Activated T-cell treated with anti-CD3 and anti-CD28 coated beads, Interleukin-2, amount 50 U/mL, for 72 hours (primary cell): ENCODE data around the gene CCDC148. TPM values are rescaled to one million over a fixed set of nuclear protein-coding genes. Genes with fewer than 3 reads are reported as not detected.

ENCODE experiments used
- ATAC-seq, 2 donors: fragments of 150-1000 bp; cut with Tn5 transposase; replicated peaks in 1 of 2; 2 replicates each; pipeline ENCODE4 v1.10.0; 2021; ENCODE audit warnings: moderate library complexity in 2 of 2, mild to moderate bottlenecking in 1 of 2
- DNase-seq, 2 donors: peaks; one replicate each; pipeline ENCODE4 v3.0.0; 2021 to 2022; ENCODE audit warnings: mixed read lengths in 1 of 2
- H3K27ac Mint-ChIP-seq: one replicate; pipeline ENCODE4 v1.8.0; 2022; ENCODE audit warnings: mild to moderate bottlenecking, moderate library complexity, mixed read lengths
- H3K27me3 Mint-ChIP-seq: one replicate; pipeline ENCODE4 v1.8.0; 2022; ENCODE audit warnings: low read depth, mixed read lengths
- H3K36me3 Mint-ChIP-seq, 2 donors: one replicate each; pipeline ENCODE4 v1.8.0; 2022; ENCODE audit warnings: mixed read lengths in 2 of 2, mild to moderate bottlenecking in 1 of 2; ENCODE audit not compliant: insufficient read depth in 2 of 2
- H3K4me1 Mint-ChIP-seq: one replicate; pipeline ENCODE4 v1.8.0; 2022; ENCODE audit warnings: low read depth, mixed read lengths
- H3K4me3 Mint-ChIP-seq, 2 donors: one replicate each; pipeline ENCODE4 v1.8.0; 2022; ENCODE audit warnings: mild to moderate bottlenecking in 2 of 2, mixed read lengths in 2 of 2, moderate library complexity in 2 of 2
- H3K9me3 Mint-ChIP-seq, 2 donors: one replicate each; pipeline ENCODE4 v1.8.0; 2022; ENCODE audit warnings: mixed read lengths in 2 of 2
- total RNA-seq, 2 donors: library from RNA; stranded (reverse); gene quantifications; one replicate each; pipeline ENCODE4 v1.2.3, GENCODE V29; 2022

Gene CCDC148
- under 1 TPM in 1 of 2 donors, not detected in 1; 0.14 TPM for total RNA-seq

DNA sequence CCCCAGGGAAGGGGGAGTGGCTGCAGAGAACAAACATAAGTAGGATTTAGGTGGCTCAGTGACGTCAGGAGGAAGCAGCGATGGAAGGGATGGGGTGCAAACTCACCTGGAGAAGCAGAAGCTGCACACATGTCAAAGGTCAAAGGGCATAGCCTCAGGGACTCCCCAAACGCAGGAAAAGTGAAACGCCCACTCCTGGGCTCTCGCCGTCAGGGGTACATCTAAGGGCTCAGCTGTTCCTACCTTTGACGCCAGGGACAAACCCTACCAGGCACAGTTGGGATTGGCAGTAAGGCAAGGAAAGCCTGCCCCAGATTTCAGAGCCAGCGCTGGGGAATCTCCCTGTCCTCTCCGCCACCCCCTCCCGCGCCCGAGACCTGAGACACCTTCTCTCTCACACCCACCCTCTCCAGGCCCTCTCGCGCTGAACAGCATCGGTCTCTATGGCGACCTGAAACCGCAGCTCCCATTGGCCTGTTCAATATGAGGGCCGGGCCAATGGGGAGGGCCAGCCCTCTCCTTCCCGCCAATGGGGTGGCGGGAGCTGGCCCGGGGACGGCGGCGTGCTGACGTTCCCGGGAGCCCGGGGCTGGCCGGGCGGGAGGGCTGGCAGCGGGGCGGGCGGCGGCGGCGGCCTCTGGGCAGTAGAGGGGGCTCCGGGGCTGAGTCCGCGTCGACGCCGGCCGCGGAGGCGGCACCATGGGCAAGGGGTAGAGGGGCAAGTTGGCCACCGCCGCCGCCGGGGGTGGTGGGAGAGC lies at the start of gene CCDC148, which contains the start of gene PKP4:
Gene CCDC148, minus strand, starts transcription at position 445 of the 758 bp plus-strand sequence. Its CDS starts 314 bp downstream, at position 131.
Gene PKP4, plus strand, starts transcription at position 644 of the 758 bp plus-strand sequence. CDS start 76,233 bp downstream, outside the sequence.
- peaks cover 31% of the 10 kb centered on the region for H3K4me1 Mint-ChIP-seq
- ATAC-seq (peak; percentile 94), DNase-seq (peak; percentile 91 to 92)
- peaks cover 2 to 4% of the 10 kb centered on the region in 2 donors for H3K36me3 Mint-ChIP-seq
- peak within 1 kb of the TSS; percentile 86 for H3K27ac Mint-ChIP-seq
- no peaks in the 10 kb centered on the region for H3K9me3 Mint-ChIP-seq
- H3K4me3 Mint-ChIP-seq: peak within 1 kb of the TSS; percentile 92
- H3K27me3 Mint-ChIP-seq: peaks cover 15% of the 10 kb centered on the region

DNA sequence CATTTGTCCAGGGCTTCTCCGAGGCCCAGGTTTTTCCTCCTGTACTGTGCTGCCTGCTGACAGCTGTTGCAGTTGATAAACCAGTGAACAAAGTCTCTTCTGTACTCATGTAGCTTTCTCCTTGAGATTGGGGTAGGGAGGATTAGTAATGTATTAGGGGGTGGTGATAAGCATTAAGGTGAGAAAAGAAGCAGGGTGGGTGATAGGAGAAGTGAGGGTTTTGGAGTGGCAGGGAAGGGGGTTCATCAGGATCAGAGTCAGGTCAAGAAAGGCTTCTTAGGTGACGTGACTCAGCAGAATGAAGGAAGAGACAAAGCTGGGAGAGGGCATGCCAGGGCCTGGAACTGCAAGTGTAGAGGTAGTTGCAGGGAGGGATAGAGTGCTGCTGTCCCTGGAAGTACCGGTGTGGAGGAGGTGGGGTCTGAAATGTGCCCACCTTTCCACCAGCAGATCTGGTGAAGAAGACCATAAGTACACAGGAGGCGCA lies 48.9 kb upstream of the CCDC148 start:
- no peak overlapping the region for H3K27ac Mint-ChIP-seq
- no peak overlapping the region for H3K4me3 Mint-ChIP-seq
- DNase-seq (no peak), ATAC-seq (no peak)
- no peaks in the 10 kb centered on the region for H3K27me3 Mint-ChIP-seq
- H3K4me1 Mint-ChIP-seq: peaks cover 40% of the 10 kb centered on the region
- peaks cover 0 to 2% of the 10 kb centered on the region in 2 donors for H3K36me3 Mint-ChIP-seq
- H3K9me3 Mint-ChIP-seq: no peaks in the 10 kb centered on the region

DNA sequence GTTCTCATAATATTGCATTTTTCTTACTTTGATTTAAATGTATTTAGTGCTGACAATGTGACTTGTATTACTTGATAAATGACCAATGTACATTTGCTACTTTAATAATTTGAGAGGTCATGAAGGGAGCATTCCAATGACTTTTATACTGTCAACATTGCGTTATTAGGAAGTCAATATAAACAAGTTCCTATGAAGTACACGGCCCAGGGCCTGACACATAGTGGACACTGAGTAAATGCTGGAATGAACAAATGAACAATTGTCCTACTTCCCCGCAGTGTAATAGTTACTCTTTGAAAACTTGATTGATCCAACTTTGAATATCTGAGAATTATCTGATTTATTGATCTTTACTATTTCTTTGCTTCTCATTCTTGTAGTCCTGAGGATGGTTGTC lies 47.5 kb upstream of the CCDC148 start:
- Mint-ChIP-seq H3K4me1 (peaks cover 33% of the 10 kb centered on the region), H3K9me3 (no peaks in the 10 kb centered on the region), H3K4me3 (no peak overlapping the region), H3K27me3 (no peaks in the 10 kb centered on the region), H3K36me3 (peaks cover 0 to 2% of the 10 kb centered on the region in 2 donors), H3K27ac (no peak overlapping the region)
- DNase-seq (no peak), ATAC-seq (no peak)

DNA sequence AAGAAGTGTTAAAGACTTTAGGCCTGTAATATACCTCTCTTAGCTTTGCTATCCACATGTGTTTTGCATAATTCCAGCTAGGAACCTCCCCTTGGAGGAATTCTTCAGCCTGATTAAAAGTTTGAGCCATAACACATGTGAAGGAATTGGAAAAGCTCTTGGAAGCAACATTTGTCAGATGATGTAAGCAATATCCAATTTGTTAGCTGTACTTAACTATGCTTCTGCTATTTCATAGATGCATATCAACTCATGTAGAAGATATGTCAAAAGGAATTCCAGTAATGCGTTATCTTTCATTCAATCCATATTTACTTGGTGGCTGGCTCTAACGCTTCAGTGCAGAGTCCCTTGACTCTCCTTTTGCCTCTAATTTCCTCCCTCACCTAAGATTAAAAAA lies 46.4 kb upstream of the CCDC148 start:
- H3K9me3 Mint-ChIP-seq: no peaks in the 10 kb centered on the region

DNA sequence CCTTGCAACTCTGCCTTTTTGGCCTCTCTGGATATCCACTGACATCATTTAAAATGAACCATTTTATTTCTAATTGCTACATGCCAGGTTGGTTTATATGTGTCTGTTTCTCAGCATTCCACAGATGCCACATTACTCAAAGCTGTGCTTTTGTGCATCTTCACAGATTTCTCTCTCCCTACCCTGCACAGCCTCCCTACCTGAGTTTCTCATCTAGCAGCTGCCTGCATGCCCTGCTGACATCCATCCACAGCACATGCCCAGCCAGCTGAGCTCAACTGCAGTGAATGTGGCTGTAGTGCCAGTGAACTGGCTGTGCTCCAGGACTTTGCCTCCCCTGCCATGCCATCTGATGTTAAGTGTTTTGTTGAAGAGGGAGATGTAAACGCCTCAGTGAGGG lies 44.7 kb upstream of the CCDC148 start:
- H3K36me3 Mint-ChIP-seq: no peaks in the 10 kb centered on the region
- H3K27me3 Mint-ChIP-seq: no peaks in the 10 kb centered on the region

More for the DNA sequence above, 46.4 kb upstream of the CCDC148 start:
- H3K36me3 Mint-ChIP-seq: no peaks in the 10 kb centered on the region
- no peaks in the 10 kb centered on the region for H3K27me3 Mint-ChIP-seq
- H3K4me1 Mint-ChIP-seq: peaks cover 35% of the 10 kb centered on the region
- H3K27ac Mint-ChIP-seq: no peak overlapping the region
- no peak for ATAC-seq
- no peak overlapping the region for H3K4me3 Mint-ChIP-seq
- DNase-seq: no peak

DNA sequence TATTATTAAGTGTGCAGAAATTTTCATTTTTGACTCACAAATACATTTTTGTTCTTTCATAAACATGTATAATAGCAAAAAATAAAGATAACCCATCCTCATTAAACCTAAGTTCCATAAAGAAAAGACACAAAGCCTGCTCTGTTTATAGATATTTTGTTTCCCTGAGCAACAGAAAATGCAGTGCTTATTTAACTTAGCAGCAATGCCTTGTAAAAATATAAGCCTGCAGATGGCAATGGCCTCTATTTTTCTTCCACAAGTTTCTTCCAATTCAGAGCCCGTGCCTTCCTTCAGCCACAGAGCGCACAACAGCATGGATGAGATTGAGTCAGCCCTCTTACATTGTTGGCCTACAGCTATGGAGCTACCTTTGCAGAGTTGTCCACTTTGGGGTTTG lies 43.8 kb upstream of the CCDC148 start:
- ATAC-seq (no peak), DNase-seq (no peak)
- Mint-ChIP-seq H3K4me3 (no peak overlapping the region), H3K27ac (no peak overlapping the region), H3K27me3 (no peaks in the 10 kb centered on the region), H3K36me3 (no peaks in the 10 kb centered on the region), H3K9me3 (no peaks in the 10 kb centered on the region), H3K4me1 (peaks cover 29% of the 10 kb centered on the region)

More for the DNA sequence above, 44.7 kb upstream of the CCDC148 start:
- Mint-ChIP-seq H3K4me1 (peaks cover 34% of the 10 kb centered on the region), H3K27ac (no peak overlapping the region), H3K9me3 (no peaks in the 10 kb centered on the region), H3K4me3 (no peak overlapping the region)
- DNase-seq: no peak
- no peak for ATAC-seq

DNA sequence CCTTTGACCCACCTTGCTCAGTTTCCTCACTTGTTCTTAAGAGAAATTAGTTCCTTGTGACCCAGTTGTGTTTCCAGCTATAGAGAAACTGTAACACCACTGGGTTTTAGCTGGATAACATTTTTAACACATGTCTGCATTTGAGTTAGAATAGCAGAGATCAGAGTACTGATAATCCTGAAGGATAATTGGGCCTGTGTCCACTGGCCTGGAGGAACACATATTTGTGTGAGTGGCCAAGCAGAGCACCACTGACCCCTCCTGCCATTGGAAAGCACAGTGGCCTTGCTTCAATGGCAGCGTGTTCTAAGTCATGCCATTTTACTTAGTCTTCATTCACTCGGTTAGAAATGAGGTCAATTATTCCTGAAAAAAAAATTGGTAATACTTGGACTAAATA lies 42.8 kb upstream of the CCDC148 start:
- H3K4me3 Mint-ChIP-seq: no peak overlapping the region
- H3K9me3 Mint-ChIP-seq: no peaks in the 10 kb centered on the region
- no peaks in the 10 kb centered on the region for H3K36me3 Mint-ChIP-seq
- H3K27ac Mint-ChIP-seq: no peak overlapping the region
- DNase-seq (no peak), ATAC-seq (no peak)
- H3K4me1 Mint-ChIP-seq: peaks cover 25% of the 10 kb centered on the region
- H3K27me3 Mint-ChIP-seq: no peaks in the 10 kb centered on the region

DNA sequence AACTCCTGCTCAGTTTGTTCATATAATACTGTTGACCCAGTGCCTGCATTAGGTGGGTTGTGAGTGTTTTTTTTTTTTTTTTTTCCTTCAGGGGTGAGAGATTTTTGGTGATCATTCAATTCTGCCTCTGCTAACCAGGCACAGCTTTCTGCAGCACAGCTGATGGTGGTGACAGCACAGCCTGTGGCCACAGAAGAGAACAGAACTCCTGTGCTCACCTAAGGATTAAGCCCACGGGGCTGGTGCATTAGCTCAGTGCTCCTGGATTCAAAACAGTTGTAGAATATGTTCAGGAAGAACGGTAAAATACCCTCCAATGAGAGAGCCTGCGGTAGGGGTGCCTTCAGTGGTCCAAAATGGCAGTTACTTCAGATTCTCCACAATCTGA lies 42.2 kb upstream of the CCDC148 start:
- DNase-seq (no peak), ATAC-seq (no peak)
- H3K4me3 Mint-ChIP-seq: no peak overlapping the region
- H3K4me1 Mint-ChIP-seq: peaks cover 25% of the 10 kb centered on the region
- no peak overlapping the region for H3K27ac Mint-ChIP-seq
- H3K9me3 Mint-ChIP-seq: no peaks in the 10 kb centered on the region
- no peaks in the 10 kb centered on the region for H3K36me3 Mint-ChIP-seq
- no peaks in the 10 kb centered on the region for H3K27me3 Mint-ChIP-seq

DNA sequence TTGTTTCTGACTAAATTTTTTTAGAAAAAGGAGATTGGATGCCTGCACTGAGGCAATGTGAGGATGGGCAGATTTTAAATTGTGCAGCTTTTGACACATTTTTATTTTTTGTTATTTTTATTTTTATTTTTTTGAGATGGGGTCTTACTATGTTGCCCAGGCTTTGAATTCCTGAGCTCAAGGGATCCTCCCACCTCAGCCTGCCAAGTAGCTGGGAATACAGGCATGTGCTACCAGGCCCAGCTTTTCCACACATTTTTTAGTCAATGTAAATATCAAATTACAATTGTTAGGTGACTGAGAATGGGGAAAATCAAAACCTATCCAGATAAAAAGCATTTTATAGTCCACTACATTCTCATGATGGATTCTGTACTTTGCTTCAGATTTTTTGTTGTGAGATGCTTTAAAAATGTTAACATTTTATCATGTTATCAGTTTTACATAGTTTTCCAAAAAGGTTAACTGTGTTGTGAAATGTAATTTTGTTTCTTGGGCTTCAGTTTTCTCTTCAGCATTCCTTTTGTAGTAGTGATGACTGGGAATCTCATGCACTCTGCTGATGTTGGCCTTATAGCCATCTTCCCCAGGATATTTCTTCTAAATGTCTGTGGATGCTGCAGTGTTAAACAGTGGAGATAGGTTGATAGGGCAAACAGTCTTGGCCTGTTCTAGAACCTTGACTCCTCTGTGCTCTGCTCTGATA lies 41.6 kb upstream of the CCDC148 start:
- no peaks in the 10 kb centered on the region for H3K27me3 Mint-ChIP-seq
- DNase-seq (no peak), ATAC-seq (no peak)
- no peaks in the 10 kb centered on the region for H3K36me3 Mint-ChIP-seq
- no peak overlapping the region for H3K27ac Mint-ChIP-seq
- H3K9me3 Mint-ChIP-seq: no peaks in the 10 kb centered on the region
- H3K4me1 Mint-ChIP-seq: peaks cover 25% of the 10 kb centered on the region
- no peak overlapping the region for H3K4me3 Mint-ChIP-seq

DNA sequence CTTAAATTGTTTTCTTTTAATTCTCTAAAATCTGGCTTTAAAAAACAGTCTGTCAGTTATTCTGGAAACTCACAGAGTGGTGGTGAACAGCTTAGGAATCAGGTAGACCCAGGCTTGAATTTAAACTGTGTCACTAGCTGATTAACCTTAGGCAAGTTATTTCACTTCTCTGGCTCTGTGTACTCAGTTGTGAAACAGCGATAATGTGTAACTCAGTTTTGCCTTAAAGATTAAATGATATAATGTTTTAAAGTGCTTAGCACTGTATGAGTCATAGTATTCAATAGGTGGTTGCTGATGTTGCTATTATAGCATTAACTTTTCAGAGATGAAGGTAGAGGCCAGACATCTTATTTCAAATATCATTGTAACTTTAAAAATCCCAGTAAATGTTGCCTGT lies 40.9 kb upstream of the CCDC148 start:
- no peaks in the 10 kb centered on the region for H3K9me3 Mint-ChIP-seq
- ATAC-seq (peak; percentile 53 to 54), DNase-seq (no peak)
- H3K4me3 Mint-ChIP-seq: no peak overlapping the region
- H3K36me3 Mint-ChIP-seq: no peaks in the 10 kb centered on the region
- H3K27me3 Mint-ChIP-seq: no peaks in the 10 kb centered on the region
- H3K4me1 Mint-ChIP-seq: peaks cover 25% of the 10 kb centered on the region
- H3K27ac Mint-ChIP-seq: peak overlapping the region; percentile 13

DNA sequence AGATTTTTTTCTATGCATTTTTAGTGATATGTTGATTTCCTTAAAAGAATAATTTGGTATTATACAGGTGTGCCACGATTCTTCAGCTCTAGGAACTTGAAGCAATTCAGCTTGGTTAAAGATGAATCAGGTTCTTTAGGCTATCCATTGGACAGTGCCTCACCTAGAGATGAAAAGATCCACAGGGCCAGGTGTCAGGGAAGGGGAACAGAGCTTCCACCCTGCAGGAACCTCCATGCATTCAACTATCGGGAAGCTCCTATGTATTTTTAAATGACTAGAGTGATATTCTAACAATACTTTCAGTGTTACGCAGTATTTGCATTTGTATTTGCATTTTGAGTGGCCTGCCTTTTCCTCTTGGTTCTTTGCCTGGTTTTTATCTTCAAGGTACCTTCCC lies 40.4 kb upstream of the CCDC148 start:
- Mint-ChIP-seq H3K27me3 (no peaks in the 10 kb centered on the region), H3K4me3 (no peak overlapping the region), H3K9me3 (no peaks in the 10 kb centered on the region), H3K36me3 (no peaks in the 10 kb centered on the region), H3K4me1 (peaks cover 25% of the 10 kb centered on the region), H3K27ac (no peak overlapping the region)
- ATAC-seq (no peak), DNase-seq (no peak)

DNA sequence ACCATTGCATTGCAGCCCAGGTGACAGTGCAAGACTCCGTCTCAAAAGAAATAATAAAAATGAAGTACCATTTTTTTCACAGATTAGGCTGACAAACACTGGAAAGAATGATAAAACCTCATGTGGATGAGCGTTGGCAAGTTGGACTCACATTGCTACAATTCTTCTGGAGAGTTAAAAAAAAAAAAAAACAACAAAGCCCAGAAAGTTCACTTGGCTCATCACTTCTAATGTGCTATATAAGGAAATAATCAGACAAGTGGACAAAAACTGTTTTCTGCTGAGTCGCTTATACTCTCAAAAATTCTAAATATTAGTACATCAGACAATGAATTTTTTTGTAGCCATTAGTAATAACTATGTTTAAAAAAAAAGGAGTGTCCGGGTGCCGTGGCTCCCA lies 38.6 kb upstream of the CCDC148 start:
- ATAC-seq (no peak), DNase-seq (no peak)
- no peaks in the 10 kb centered on the region for H3K36me3 Mint-ChIP-seq
- no peak overlapping the region for H3K4me3 Mint-ChIP-seq
- no peaks in the 10 kb centered on the region for H3K27me3 Mint-ChIP-seq
- no peak overlapping the region for H3K27ac Mint-ChIP-seq
- no peaks in the 10 kb centered on the region for H3K9me3 Mint-ChIP-seq
- peaks cover 25% of the 10 kb centered on the region for H3K4me1 Mint-ChIP-seq

DNA sequence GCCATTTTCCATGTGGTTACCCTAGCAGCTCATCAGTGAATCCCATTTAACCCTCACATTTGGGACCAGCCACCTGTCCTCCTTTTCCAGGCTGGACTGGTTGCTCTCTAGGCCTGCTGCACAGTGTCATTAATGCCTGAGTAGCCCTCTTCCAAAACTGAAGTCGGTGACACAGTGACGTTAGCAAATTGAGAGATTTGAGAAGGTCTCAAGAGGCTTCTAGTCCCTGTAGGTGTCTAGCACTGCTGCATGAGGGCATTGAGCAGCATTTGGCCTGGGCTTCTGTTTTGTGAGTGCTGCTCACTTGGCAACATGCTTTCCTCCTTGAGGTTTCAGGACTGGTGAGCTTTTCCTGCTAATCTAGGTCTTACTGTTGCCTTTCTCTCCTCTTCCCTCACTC lies 36.9 kb upstream of the CCDC148 start:
- Mint-ChIP-seq H3K4me3 (no peak overlapping the region), H3K4me1 (peaks cover 15% of the 10 kb centered on the region), H3K36me3 (no peaks in the 10 kb centered on the region), H3K27me3 (no peaks in the 10 kb centered on the region), H3K9me3 (no peaks in the 10 kb centered on the region), H3K27ac (no peak overlapping the region)
- no peak for DNase-seq
- no peak for ATAC-seq
